ENCODE results near the gene KIF1A.

DNA sequence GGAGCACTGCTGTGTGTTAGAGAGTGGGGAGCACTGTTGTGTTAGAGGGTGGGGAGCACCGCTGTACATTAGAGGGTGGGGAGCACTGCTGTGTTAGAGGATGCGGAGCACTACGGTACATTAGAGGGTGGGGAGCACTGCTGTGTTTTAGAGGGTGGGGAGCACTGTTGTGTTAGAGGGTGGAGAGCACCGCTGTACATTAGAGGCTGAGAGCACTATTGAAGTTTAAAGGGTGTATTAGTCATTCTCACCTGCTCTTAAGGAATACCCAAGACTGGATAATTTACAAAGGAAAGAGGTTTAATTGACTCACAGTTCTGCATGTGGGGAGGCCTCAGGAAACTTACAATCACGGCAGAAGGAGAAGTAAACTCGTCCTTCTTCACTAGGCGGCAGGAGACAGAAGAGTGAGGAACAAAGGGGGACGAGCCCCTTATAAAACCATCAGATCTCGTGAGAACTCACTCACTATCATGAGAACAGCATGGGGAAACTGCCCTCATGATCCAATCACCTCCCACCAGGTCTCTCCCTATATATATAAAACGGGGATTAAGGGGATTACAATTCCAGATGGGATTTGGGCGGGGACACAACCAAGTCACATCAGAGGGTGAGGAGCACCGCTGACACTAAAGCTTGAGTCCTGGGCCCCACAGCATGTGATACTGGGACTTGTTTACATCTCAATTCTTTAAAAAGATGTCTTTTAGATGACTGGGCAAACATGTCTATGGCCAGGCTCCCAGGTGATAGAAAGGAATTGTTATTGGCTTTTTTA is 29.1 kb upstream of the KIF1A start:
- TF ChIP-seq, protein P1, sequence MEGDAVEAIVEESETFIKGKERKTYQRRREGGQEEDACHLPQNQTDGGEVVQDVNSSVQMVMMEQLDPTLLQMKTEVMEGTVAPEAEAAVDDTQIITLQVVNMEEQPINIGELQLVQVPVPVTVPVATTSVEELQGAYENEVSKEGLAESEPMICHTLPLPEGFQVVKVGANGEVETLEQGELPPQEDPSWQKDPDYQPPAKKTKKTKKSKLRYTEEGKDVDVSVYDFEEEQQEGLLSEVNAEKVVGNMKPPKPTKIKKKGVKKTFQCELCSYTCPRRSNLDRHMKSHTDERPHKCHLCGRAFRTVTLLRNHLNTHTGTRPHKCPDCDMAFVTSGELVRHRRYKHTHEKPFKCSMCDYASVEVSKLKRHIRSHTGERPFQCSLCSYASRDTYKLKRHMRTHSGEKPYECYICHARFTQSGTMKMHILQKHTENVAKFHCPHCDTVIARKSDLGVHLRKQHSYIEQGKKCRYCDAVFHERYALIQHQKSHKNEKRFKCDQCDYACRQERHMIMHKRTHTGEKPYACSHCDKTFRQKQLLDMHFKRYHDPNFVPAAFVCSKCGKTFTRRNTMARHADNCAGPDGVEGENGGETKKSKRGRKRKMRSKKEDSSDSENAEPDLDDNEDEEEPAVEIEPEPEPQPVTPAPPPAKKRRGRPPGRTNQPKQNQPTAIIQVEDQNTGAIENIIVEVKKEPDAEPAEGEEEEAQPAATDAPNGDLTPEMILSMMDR (conservative IDR thresholded peaks at IDR 0.05; ENCODE audit: low read length) = no peak
- no peak for TF ChIP-seq EZH2phosphoT487 (IDR thresholded peaks at IDR 0.05; ENCODE audit: borderline replicate concordance)
